Esophagus squamous epithelium (tissue), 4 donors: ENCODE results near the gene TEP1.

Experiments
- POLR2A ChIP-seq, 4 donors: fragments of 450-650 bp; IDR thresholded peaks; one replicate each; pipeline ENCODE4 v1.6.1; 2017; ENCODE audit warnings: antibody characterized with exemption in 4 of 4, mild to moderate bottlenecking in 4 of 4, moderate library complexity in 3 of 4
- TF ChIP-seq, protein P1 (sequence below), 6 experiments: fragments of 450-650 bp in 4 of 6; fragments of 200-600 bp in 2 of 6; sonication (generic) in 2 of 6; IDR thresholded peaks; one replicate each; pipeline ENCODE4 v1.5.1; 2016 to 2019; ENCODE audit warnings: antibody characterized with exemption in 6 of 6, mild to moderate bottlenecking in 4 of 6, moderate library complexity in 4 of 6

DNA sequence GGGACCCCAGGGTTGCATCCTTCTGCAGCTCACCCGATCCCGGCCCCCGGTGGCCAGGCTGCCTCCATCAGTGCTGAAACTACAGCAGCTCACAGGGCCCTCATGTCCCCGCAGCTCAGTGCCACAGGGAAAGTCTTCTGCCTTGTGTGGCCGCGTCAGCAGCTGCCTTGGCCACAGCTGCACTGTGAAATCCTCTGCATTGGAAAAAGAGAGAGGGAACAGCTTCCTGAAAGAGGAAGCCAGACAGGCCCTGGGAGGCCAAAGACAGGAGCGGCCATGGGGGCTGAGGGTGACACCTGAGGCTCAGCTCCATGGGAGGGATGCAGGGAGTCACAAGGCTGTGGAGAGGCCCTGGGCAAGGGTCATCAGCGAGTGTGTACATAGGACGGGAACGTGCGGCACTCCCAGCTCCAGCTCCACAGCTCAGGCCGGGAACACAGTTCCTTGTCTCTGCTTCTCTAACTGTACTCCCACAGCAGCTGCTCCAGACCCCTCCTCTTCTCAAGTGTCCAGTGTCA, 37.2 kb downstream of the TEP1 start:
- TF ChIP-seq, protein P1, sequence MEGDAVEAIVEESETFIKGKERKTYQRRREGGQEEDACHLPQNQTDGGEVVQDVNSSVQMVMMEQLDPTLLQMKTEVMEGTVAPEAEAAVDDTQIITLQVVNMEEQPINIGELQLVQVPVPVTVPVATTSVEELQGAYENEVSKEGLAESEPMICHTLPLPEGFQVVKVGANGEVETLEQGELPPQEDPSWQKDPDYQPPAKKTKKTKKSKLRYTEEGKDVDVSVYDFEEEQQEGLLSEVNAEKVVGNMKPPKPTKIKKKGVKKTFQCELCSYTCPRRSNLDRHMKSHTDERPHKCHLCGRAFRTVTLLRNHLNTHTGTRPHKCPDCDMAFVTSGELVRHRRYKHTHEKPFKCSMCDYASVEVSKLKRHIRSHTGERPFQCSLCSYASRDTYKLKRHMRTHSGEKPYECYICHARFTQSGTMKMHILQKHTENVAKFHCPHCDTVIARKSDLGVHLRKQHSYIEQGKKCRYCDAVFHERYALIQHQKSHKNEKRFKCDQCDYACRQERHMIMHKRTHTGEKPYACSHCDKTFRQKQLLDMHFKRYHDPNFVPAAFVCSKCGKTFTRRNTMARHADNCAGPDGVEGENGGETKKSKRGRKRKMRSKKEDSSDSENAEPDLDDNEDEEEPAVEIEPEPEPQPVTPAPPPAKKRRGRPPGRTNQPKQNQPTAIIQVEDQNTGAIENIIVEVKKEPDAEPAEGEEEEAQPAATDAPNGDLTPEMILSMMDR (IDR thresholded peaks at IDR 0.05): no peak
- TF ChIP-seq POLR2A (IDR thresholded peaks at IDR 0.05): no peak
